Stimulated activated CD4-positive, alpha-beta T cell treated with anti-CD3 and anti-CD28 coated beads, Interleukin-12 subunit alpha, Interleukin-12 subunit beta, amount 100 ng/mL, for 24 hours (primary cell): ENCODE results near the gene HTATIP2.
"Not testable (repeated sequence)": the region's sequence is repeated elsewhere in the genome, so short reads cannot be mapped to it uniquely, and the experiment has no call there.

Experiments
- DNase-seq, 2 experiments: peaks; one replicate each; pipeline ENCODE4 v3.0.0-alpha.2; 2020; ENCODE audit warnings: low read depth in 2 of 2

The HTATIP2 gene

GRCh38 chr11:20372081-20372626 lies 8.6 kb downstream of the HTATIP2 start:
- no peak for DNase-seq

- DNase-seq: no peak
Measured at GRCh38 chr11:20373147-20373546, 9.6 kb downstream of the HTATIP2 start.

GRCh38 chr11:20373568-20374209 lies 10.2 kb downstream of the HTATIP2 start:
- no peak for DNase-seq

GRCh38 chr11:20374741-20375300 lies 11.3 kb downstream of the HTATIP2 start:
- no peak for DNase-seq

- no peak for DNase-seq
Measured at GRCh38 chr11:20376162-20376730, 12.7 kb downstream of the HTATIP2 start.

GRCh38 chr11:20385996-20386395 lies 22.5 kb downstream of the HTATIP2 start:
- not testable (repeated sequence) for DNase-seq

- peak; percentile 93 to 98 for DNase-seq
Measured at GRCh38 chr11:20387261-20388095, 24.0 kb downstream of the HTATIP2 start, which contains the start of gene PRMT3. Gene PRMT3 (plus strand): TSS chr11:20387716. CDS start chr11:20387747, 31 bp downstream.

GRCh38 chr11:20388096-20389055 lies 24.9 kb downstream of the HTATIP2 start:
- DNase-seq: no peak

- DNase-seq: no peak
Measured at GRCh38 chr11:20397281-20397680, 33.8 kb downstream of the HTATIP2 start.

GRCh38 chr11:20399498-20399897 lies 36.0 kb downstream of the HTATIP2 start:
- DNase-seq: no peak

GRCh38 chr11:20403059-20403458 lies 39.5 kb downstream of the HTATIP2 start:
- DNase-seq: no peak

- no peak for DNase-seq
Measured at GRCh38 chr11:20406484-20406883, 43.0 kb downstream of the HTATIP2 start.

- DNase-seq: no peak
Measured at GRCh38 chr11:20407344-20407743, 43.8 kb downstream of the HTATIP2 start.

GRCh38 chr11:20415432-20415831 lies 51.9 kb downstream of the HTATIP2 start:
- DNase-seq: no peak

GRCh38 chr11:20417771-20418170 lies 54.3 kb downstream of the HTATIP2 start:
- DNase-seq: no peak

GRCh38 chr11:20421946-20422345 lies 58.4 kb downstream of the HTATIP2 start:
- DNase-seq: no peak

GRCh38 chr11:20429216-20429615 lies 65.7 kb downstream of the HTATIP2 start:
- no peak for DNase-seq
